H1 (cell line): ENCODE data around the gene PTPRG. TPM values are rescaled to one million over a fixed set of nuclear protein-coding genes. Genes with fewer than 3 reads are reported as not detected.

Experiments
- CTCF ChIA-PET: fragments of 300-600 bp; sonication (Branson Sonifier 250); formaldehyde crosslinking; loops from one replicate; lab custom pipeline; 2021; ENCODE audit not compliant: partially characterized antibody; lab: Charles Lee
- POLR2A ChIA-PET: fragments of 300-600 bp; sonication (Branson Sonifier 250); formaldehyde crosslinking; loops from one replicate; lab custom pipeline; 2021; ENCODE audit warnings: inconsistent platforms; ENCODE audit not compliant: partially characterized antibody; lab: Charles Lee
- DNase-seq, 2 experiments: peaks; one replicate each; pipeline versions ENCODE4 v3.0.0 to v3.0.0-alpha.2; 2010 to 2022; ENCODE audit warnings: low spot score in 2 of 2, low read depth in 1 of 2, mixed read lengths in 1 of 2
- FAIRE-seq: peaks from 2 replicates; lab custom pipeline; 2011; peaks lifted over from hg19 to GRCh38; lab: Jason Lieb, UNC
- H2AFZ ChIP-seq: 2 replicates; pipeline ENCODE4 v1.8.1; 2012; ENCODE audit warnings: low read length, inconsistent platforms
- H2AK5ac ChIP-seq: 2 replicates; pipeline ENCODE4 v1.6.1; 2013; ENCODE audit warnings: low read depth, low read length
- H2BK120ac ChIP-seq: replicated peaks from 2 replicates; pipeline ENCODE3; 2013; ENCODE audit warnings: low read depth, low read length, inconsistent platforms
- H2BK12ac ChIP-seq: 2 replicates; pipeline ENCODE4 v1.6.1; 2013; ENCODE audit warnings: low read depth, low read length
- H2BK15ac ChIP-seq: 2 replicates; pipeline ENCODE4 v1.6.1; 2013; ENCODE audit warnings: low read length
- H2BK20ac ChIP-seq: 2 replicates; pipeline ENCODE4 v1.6.1; 2013; ENCODE audit warnings: low read length
- H2BK5ac ChIP-seq: 2 replicates; pipeline ENCODE4 v1.6.1; 2013; ENCODE audit warnings: low read depth, low read length
- H3K14ac ChIP-seq: 2 replicates; pipeline ENCODE4 v1.6.1; 2013; ENCODE audit warnings: inconsistent platforms; ENCODE audit not compliant: insufficient read length
- H3K18ac ChIP-seq: 2 replicates; pipeline ENCODE4 v1.6.1; 2013; ENCODE audit warnings: low read length; ENCODE audit errors: extremely low read depth
- H3K23ac ChIP-seq: 2 replicates; pipeline ENCODE4 v1.6.1; 2013; ENCODE audit warnings: inconsistent platforms; ENCODE audit not compliant: insufficient read length
- H3K23me2 ChIP-seq: 2 replicates; pipeline ENCODE4 v1.6.1; 2013; ENCODE audit warnings: low read depth, low read length
- H3K27ac ChIP-seq: 2 replicates; pipeline ENCODE4 v1.6.1; 2011; ENCODE audit warnings: low read depth, low read length, inconsistent platforms
- H3K27me3 ChIP-seq, 4 experiments: replicated peaks in 1 of 4; 1 replicate in 1 of 4; 2 replicates in 3 of 4; pipeline versions ENCODE4 v1.6.1 to v1.8.1; 2011 to 2013; ENCODE audit warnings: low read length in 3 of 4, mild to moderate bottlenecking in 3 of 4, inconsistent platforms in 2 of 4, mixed read lengths in 2 of 4, moderate library complexity in 1 of 4; ENCODE audit not compliant: control insufficient read depth in 3 of 4, insufficient read depth in 3 of 4; ENCODE audit errors: extremely low read depth in 1 of 4
- H3K36me3 ChIP-seq, 4 experiments: 2 replicates each; pipeline versions ENCODE4 v1.6.1 to v1.8.1; 2011 to 2013; ENCODE audit warnings: mild to moderate bottlenecking in 4 of 4, low read length in 3 of 4, moderate library complexity in 2 of 4, control low read depth in 1 of 4, inconsistent platforms in 1 of 4; ENCODE audit not compliant: insufficient read depth in 4 of 4, control insufficient read depth in 2 of 4
- H3K4ac ChIP-seq: replicated peaks from 2 replicates; pipeline ENCODE3; 2013; ENCODE audit warnings: low read length, low read depth, mixed read lengths, inconsistent platforms; ENCODE audit not compliant: insufficient read length
- H3K4me1 ChIP-seq, 4 experiments: replicated peaks in 1 of 4; 1 replicate in 1 of 4; 2 replicates in 3 of 4; pipeline versions ENCODE4 v1.6.1 to v1.8.1; 2011 to 2013; ENCODE audit warnings: low read length in 3 of 4, inconsistent platforms in 2 of 4, mixed read lengths in 1 of 4; ENCODE audit not compliant: insufficient read depth in 4 of 4, control insufficient read depth in 3 of 4
- H3K4me2 ChIP-seq, 2 experiments: 2 replicates each; pipeline versions ENCODE4 v1.6.1 to v1.8.1; 2011 to 2013; ENCODE audit warnings: low read depth in 2 of 2, low read length in 2 of 2, control low read depth in 1 of 2, inconsistent platforms in 1 of 2, mild to moderate bottlenecking in 1 of 2; ENCODE audit not compliant: insufficient read depth in 1 of 2
- H3K4me3 ChIP-seq, 4 experiments: fragments of 200-600, 300-600 bp in 1 of 4; sonication (generic), shearing (Covaris generic), sonication (Bioruptor Twin) in 1 of 4; 2 replicates each; pipeline versions ENCODE4 v1.5.1 to v1.8.1; 2011 to 2016; ENCODE audit warnings: low read length in 4 of 4, low read depth in 3 of 4, control low read depth in 2 of 4, inconsistent platforms in 2 of 4, mild to moderate bottlenecking in 2 of 4, mixed read lengths in 1 of 4, moderate library complexity in 1 of 4; ENCODE audit not compliant: insufficient read depth in 2 of 4; ENCODE audit errors: extremely low read depth in 1 of 4
- H3K56ac ChIP-seq: replicated peaks from 2 replicates; pipeline ENCODE3; 2013; ENCODE audit warnings: low read depth, mild to moderate bottlenecking, mixed read lengths, low read length, inconsistent platforms; ENCODE audit not compliant: insufficient read length
- H3K79me1 ChIP-seq: 2 replicates; pipeline ENCODE4 v1.6.1; 2013; ENCODE audit warnings: low read depth, low read length, control low read depth
- H3K79me2 ChIP-seq, 2 experiments: 2 replicates each; pipeline versions ENCODE4 v1.6.1 to v1.8.1; 2012 to 2013; ENCODE audit warnings: low read length in 2 of 2, mild to moderate bottlenecking in 2 of 2, inconsistent platforms in 1 of 2; ENCODE audit not compliant: insufficient read depth in 2 of 2, control insufficient read depth in 1 of 2
- H3K9ac ChIP-seq, 4 experiments: replicated peaks in 1 of 4; 1 replicate in 1 of 4; 2 replicates in 3 of 4; pipeline versions ENCODE4 v1.6.1 to v1.8.1; 2011 to 2013; ENCODE audit warnings: low read depth in 3 of 4, low read length in 3 of 4, control low read depth in 2 of 4, mild to moderate bottlenecking in 2 of 4, moderate library complexity in 2 of 4, inconsistent platforms in 1 of 4; ENCODE audit errors: extremely low read depth in 1 of 4
- H3K9me3 ChIP-seq, 2 experiments: 2 replicates each; pipeline versions ENCODE4 v1.6.1 to v1.8.1; 2012 to 2013; ENCODE audit warnings: mild to moderate bottlenecking in 2 of 2, moderate library complexity in 2 of 2, control low read depth in 1 of 2, inconsistent platforms in 1 of 2, low read depth in 1 of 2, low read length in 1 of 2, mixed read lengths in 1 of 2; ENCODE audit not compliant: insufficient read depth in 2 of 2
- H4K20me1 ChIP-seq, 2 experiments: replicated peaks in 1 of 2; 2 replicates each; pipeline versions ENCODE3 to v1.8.1; 2011 to 2013; ENCODE audit warnings: inconsistent platforms in 2 of 2, low read length in 2 of 2, mild to moderate bottlenecking in 1 of 2; ENCODE audit not compliant: insufficient read depth in 2 of 2, control insufficient read depth in 1 of 2
- H4K5ac ChIP-seq: 2 replicates; pipeline ENCODE4 v1.6.1; 2013; ENCODE audit warnings: low read length, low read depth, mixed read lengths, inconsistent platforms; ENCODE audit not compliant: insufficient read length
- H4K8ac ChIP-seq: 2 replicates; pipeline ENCODE4 v1.8.0; 2013; ENCODE audit warnings: mild to moderate bottlenecking, moderate library complexity, low read length, inconsistent platforms; ENCODE audit not compliant: insufficient read depth; ENCODE audit errors: extremely low read depth
- H4K91ac ChIP-seq: replicated peaks from 2 replicates; pipeline ENCODE3; 2013; ENCODE audit warnings: low read length, mixed read lengths, inconsistent platforms; ENCODE audit not compliant: insufficient read length
- BACH1 ChIP-seq: IDR thresholded peaks from 2 replicates; pipeline ENCODE4 v1.6.1; 2012; ENCODE audit warnings: low read length, improper control_type of control experiment
- EZH2 ChIP-seq: fragments of 200-600 bp; sonication (generic); IDR thresholded peaks from 2 replicates; pipeline ENCODE4 v1.7.1; 2012; ENCODE audit warnings: low read depth, mild to moderate bottlenecking, moderate library complexity, low read length, inconsistent platforms; ENCODE audit not compliant: severe bottlenecking
- POLR2A ChIP-seq, 2 experiments: IDR thresholded peaks; 1 replicate in 1 of 2; 2 replicates in 1 of 2; pipeline ENCODE4 v1.6.1; 2011; ENCODE audit warnings: low read depth in 2 of 2, low read length in 2 of 2, mild to moderate bottlenecking in 2 of 2; ENCODE audit errors: control extremely low read depth in 1 of 2
- SAP30 ChIP-seq: fragments of 300-600 bp; sonication (generic); IDR thresholded peaks from 2 replicates; pipeline ENCODE4 v1.7.1; 2012; ENCODE audit warnings: low read length, moderate library complexity, mild to moderate bottlenecking, inconsistent platforms; ENCODE audit not compliant: insufficient read depth, insufficient replicate concordance
- SUZ12 ChIP-seq: fragments of 200-600 bp; sonication (generic); IDR thresholded peaks from 2 replicates; pipeline ENCODE4 v1.6.1; 2012; ENCODE audit warnings: mild to moderate bottlenecking, inconsistent platforms, low read length, moderate library complexity, mixed read lengths
- WGBS, 2 experiments: shearing (Covaris generic) in 1 of 2; methylation state at CpG; one replicate each; pipeline versions ENCODE4 v1.1.6 to v1.1.7; 2013 to 2015; ENCODE audit warnings: low lambda C conversion rate in 2 of 2, mixed read lengths in 2 of 2, inconsistent platforms in 1 of 2, low coverage in 1 of 2, missing lambda C conversion rate in 1 of 2; ENCODE audit not compliant: insufficient replicate concordance in 2 of 2, insufficient coverage in 1 of 2, insufficient read length in 1 of 2; ENCODE audit errors: extremely low coverage in 1 of 2, missing lambda C conversion rate in 1 of 2; 5-methylcytosine and 5-hydroxymethylcytosine counted together
- polyA plus RNA-seq, 7 experiments: library from polyadenylated mRNA; depleted of rRNA in 3 of 7; stranded (reverse) in 5 of 7; unstranded in 2 of 7; fragments of >200 nt in 5 of 7; fragments of 200-250 nt in 2 of 7; gene quantifications; 1 replicate in 5 of 7; 2 replicates in 1 of 7; 4 replicates in 1 of 7; pipeline versions ENCODE4 v1.2.1 to v1.2.3, GENCODE V29; 2011 to 2013; ENCODE audit warnings: missing spikeins in 2 of 7, mixed read lengths in 2 of 7
- total RNA-seq: library from RNA; stranded (reverse); fragmentation: NEBNext Ultra II Directional; extraction: Animal tissue kit (Norgen Biotek cat#: 25700); gene quantifications from 2 replicates; pipeline ENCODE4 v1.2.1, GENCODE V29; 2021

Gene PTPRG
- total and polyA plus RNA-seq, 2 of the 8 experiments (the other 6 are each of a cell fraction or from before 2014, with no cell fraction given), result 23.3 to 96.2 TPM

DNA sequence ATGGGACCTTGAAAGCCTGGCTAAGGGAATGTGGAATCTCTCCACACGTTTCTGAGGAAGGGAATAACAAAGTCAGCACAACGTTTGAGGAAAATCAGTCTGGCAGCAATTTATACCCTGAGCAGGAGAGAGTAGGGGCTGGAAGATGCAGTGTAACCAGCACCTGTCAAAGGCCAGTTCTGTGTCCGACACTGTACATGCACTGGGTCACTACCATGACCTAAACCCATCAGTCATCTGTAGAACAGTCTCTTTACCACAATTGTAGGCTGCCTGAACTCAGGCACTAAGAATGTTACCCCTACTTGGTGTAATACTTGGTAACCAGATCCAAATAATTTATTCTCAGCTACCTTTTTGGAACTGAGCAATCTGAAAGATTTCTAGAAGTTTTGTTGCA, 698.6 kb downstream of the PTPRG start:
- Histone ChIP-seq H2AFZ (no peak overlapping the region), H3K23ac (no peak overlapping the region), H2BK5ac (no peak overlapping the region), H3K27ac (no peak overlapping the region), H4K8ac (no peak overlapping the region), H3K9ac (no peak overlapping the region), H3K56ac (no peak overlapping the region), H3K79me1 (no peaks in the 10 kb centered on the region), H4K91ac (no peak overlapping the region), H3K4me3 (no peak overlapping the region), H3K4ac (no peak overlapping the region), H3K27me3 (no peaks in the 10 kb centered on the region), H2BK15ac (no peak overlapping the region), H3K36me3 (peaks cover 4 to 12% (median 10%) of the 10 kb centered on the region in 4 experiments; a peak in 7 of 8 replicates), H2BK120ac (no peak overlapping the region), H3K4me2 (no peak overlapping the region), H3K79me2 (no peaks in the 10 kb centered on the region), H4K20me1 (no peaks in the 10 kb centered on the region), H3K4me1 (no peaks in the 10 kb centered on the region), H3K18ac (no peak overlapping the region), H2BK20ac (no peak overlapping the region), H3K9me3 (no peaks in the 10 kb centered on the region), H4K5ac (no peak overlapping the region), H2BK12ac (no peak overlapping the region), H2AK5ac (no peak overlapping the region), H3K14ac (no peak overlapping the region), H3K23me2 (no peaks in the 10 kb centered on the region)
- DNase-seq (no peak), FAIRE-seq (no peak)
- CTCF ChIA-PET, result interaction anchor here (1.0 kb wide), 1 partner anchor 31 kb away, joined by 3 read pairs; no protein-coding TSS in a partner anchor
- TF ChIP-seq SUZ12, result no peak
- TF ChIP-seq BACH1, result no peak
- TF ChIP-seq SAP30, result no peak
- TF ChIP-seq POLR2A (IDR thresholded peaks at IDR 0.05; ENCODE audit: control extremely low read depth in 1 of 2, low read depth in 2 of 2, low read length in 2 of 2), result 0 out of 3 replicates have a peak, but pooled peaks of 1 of the 2 experiments have one; percentile 24
- no peak for TF ChIP-seq EZH2
- 77% methylated on average over 3 of the region's 3 CpGs; no CpG with 5 or more reads in 1 of the 2 experiments for WGBS, 2 experiments
- POLR2A ChIA-PET, result interaction anchor here (1.6 kb wide), 1 partner anchor 12 kb away, joined by 4 read pairs; no protein-coding TSS in a partner anchor
